ENCODE measurements around the gene UNG. TPM values are rescaled to one million over a fixed set of nuclear protein-coding genes. Genes with fewer than 3 reads are reported as not detected.
"Not testable (repeated sequence)": the region's sequence is repeated elsewhere in the genome, so short reads cannot be mapped to it uniquely, and the experiment has no call there.

The UNG gene
- total RNA-seq = 17.2 TPM

DNA sequence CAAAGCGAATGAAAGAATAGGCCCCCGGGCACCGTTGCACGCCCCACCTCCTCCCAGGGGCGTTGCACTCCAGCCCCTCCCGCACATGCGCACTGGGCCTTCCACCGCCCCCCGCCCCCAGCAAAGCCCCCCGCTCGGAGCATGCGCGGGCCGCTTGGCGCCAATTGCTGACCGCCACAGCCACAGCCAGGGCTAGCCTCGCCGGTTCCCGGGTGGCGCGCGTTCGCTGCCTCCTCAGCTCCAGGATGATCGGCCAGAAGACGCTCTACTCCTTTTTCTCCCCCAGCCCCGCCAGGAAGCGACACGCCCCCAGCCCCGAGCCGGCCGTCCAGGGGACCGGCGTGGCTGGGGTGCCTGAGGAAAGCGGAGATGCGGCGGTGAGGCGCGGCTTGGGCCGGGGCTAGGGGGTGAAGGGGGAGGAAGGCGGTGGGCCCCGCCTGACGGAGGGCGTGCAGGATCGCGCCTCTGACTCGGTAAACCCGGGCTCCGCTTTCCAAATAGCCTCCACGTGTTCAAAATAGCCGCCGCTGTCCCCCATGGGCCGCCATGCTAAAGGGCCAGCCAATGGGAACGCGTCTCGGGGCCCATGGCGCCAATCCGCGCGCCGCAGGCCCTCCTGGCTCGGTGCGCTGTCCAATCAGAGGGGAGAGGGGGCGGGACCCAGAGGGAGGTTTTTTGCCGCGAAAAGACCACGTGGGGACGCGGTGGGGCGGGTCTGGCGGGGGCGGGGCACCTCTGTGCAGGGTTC is at the start of gene UNG:
Gene UNG (plus strand): TSS at position 163 of the 748 bp plus-strand sequence. CDS start 83 bp downstream, at position 246.
- ATAC-seq = peak; percentile 87

DNA sequence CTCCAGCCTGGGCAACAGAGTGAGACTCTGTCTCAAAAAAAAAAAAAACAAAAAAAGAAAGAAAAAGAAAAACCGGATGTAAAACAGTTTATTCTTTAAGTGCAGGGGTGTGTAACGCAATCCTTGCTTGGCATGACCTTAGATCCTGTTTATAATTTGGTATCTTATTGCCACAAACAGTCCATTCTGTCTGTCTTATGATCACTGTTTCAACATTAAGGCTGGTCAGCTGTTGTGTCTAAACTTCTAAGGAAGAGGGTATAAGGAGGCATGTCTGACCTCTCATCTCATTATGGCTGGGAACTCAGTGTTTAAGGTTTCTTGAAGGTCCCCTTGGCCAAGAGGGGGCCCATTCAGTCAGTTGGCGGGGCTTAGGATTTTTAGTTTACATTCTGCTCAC is 48.7 kb upstream of the UNG start:
- not testable (repeated sequence) for DNase-seq (ENCODE audit: low spot score); ATAC-seq

More for the DNA sequence above, at the start of gene UNG:
- DNase-seq (ENCODE audit: low spot score) = peak; percentile 98

DNA sequence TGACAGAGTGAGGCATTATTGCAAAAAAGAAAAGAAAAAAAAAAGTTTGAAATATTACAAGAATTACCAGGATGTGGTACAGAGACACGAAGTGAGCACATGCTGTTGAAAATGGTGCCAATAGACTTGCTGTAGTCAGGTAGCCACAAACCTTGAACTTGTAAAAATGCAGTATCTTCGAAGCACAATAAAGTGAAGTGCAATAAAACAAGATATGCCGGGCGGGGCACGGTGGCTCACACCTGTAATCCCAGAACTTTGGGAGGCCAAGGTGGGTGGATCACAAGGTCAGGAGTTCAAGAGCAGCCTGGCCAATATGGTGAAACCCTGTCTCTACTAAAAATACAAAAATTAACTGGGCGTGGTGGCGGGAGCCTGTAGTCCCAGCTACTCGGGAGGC is 47.6 kb upstream of the UNG start:
- not testable (repeated sequence) for DNase-seq (ENCODE audit: low spot score); ATAC-seq

GRCh38 chr12:109052097-109052413 is 45.3 kb upstream of the UNG start:
- no peak for DNase-seq (ENCODE audit: low spot score)
- ATAC-seq = no peak

GRCh38 chr12:109052414-109053323 is 44.7 kb upstream of the UNG start, which contains the start of gene USP30:
USP30 (plus strand) TSS chr12:109052576; CDS start chr12:109052679, 103 bp downstream.
- ATAC-seq = peak; percentile 88
- peak; percentile 87 for DNase-seq (ENCODE audit: low spot score)

GRCh38 chr12:109053382-109054123 is 43.8 kb upstream of the UNG start:
- ATAC-seq = peak; percentile 31
- DNase-seq (ENCODE audit: low spot score) = peak; percentile 58

DNA sequence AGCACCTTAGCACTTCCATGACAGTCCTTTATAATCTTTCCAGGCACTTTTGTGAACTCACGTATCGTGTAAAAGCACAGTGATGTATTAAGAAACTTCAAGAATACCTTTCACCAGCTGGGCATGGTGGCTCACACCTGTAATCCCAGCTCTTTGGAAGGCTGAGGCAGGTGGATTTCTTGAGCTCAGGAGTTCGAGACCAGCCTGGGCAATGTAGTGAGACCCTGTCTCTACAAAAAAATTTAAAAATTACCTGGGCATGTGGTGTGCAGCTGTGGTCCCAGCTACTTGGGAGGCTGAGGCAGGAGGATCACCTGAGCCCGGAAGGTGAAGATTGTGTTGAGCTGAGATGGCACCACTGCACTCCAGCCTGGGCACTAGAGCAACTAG is 43.3 kb upstream of the UNG start:
- DNase-seq (ENCODE audit: low spot score); ATAC-seq: not testable (repeated sequence)

DNA sequence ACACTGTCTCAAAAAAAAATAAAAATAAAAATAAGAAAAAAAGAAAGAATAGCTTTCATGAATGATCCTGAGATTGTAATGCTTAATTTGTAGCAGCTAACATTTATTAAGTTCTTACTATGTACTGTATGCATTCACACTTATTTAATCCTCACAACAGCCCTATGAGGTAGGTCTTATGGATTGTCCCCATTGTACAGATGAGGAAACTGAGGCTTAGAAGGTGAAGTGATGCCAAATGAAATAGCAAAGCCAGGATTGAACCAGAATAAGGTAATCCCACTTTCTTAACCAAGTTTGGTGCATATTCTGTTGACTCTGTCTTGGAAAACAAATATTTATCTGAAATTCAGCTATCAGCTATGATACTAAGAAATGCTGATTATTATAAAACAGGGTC is 42.9 kb upstream of the UNG start:
- DNase-seq (ENCODE audit: low spot score) = no peak
- no peak for ATAC-seq

DNA sequence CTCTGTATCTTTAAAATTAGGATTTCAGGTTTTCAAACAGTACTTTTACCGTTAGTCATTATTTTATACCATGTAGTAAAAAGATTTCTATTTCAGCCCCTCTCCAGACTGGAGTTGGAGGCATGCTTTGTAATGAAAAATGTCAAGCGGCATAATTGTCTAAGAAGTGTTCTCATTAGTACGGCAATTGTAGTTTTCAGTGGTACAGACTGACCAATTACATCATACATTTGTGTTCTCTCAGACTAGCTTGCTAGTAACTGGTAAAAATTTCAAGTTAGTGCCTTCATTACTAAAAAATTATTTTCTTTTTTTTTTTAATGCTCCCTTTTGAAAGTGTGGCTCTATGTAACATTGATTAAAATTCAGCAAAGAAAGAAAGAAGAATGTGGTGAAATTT is 40.5 kb upstream of the UNG start:
- ATAC-seq (no peak), DNase-seq (ENCODE audit: low spot score) (no peak)

DNA sequence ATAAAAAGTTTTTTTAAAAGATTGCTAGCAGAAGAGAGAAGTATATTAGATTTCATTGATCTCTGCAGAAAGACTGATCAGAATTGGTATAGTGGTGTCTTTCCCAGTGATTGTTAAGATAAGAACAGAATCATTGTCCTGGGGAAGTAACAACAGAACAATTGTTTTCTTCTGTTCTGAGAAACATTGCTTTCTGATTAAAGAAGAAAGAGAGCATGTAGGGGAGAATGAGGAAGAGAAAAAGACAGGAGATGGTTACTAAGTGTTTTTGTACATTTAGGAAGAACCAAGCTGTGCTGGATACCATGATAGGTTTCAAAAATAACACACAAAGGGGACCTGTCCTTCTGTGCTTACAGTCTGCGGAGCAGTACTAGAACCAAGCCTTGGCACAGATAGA is 40.0 kb upstream of the UNG start:
- ATAC-seq (no peak), DNase-seq (ENCODE audit: low spot score) (no peak)

- ATAC-seq = peak; percentile 79
- DNase-seq (ENCODE audit: low spot score) = no peak
These were observed 38.6 kb upstream of the UNG start for GRCh38 chr12:109058773-109059172.

DNA sequence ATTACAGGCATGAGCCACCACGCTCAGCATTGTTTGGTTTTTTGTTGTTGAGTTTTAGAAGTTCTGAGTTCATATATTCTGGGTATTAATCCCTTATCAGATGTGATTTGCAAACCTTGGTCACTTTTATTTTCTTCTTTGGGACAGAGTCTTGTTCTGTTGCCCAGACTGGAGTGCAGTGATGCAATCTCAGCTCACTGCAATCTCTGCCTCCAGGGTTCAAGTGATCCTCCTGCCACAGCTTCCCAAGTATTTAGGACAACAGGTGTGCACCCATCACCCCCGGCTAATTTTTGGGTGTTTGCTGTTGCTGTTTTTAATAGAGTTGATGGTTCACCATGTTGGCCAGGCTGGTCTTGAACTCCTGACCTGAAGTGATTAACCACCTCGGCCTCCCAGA is 33.3 kb upstream of the UNG start:
- DNase-seq (ENCODE audit: low spot score) (peak; percentile 56), ATAC-seq (peak; percentile 42)

- ATAC-seq (peak; percentile 88), DNase-seq (ENCODE audit: low spot score) (peak; percentile 85)
These were observed 32.1 kb upstream of the UNG start for GRCh38 chr12:109065154-109065852.

DNA sequence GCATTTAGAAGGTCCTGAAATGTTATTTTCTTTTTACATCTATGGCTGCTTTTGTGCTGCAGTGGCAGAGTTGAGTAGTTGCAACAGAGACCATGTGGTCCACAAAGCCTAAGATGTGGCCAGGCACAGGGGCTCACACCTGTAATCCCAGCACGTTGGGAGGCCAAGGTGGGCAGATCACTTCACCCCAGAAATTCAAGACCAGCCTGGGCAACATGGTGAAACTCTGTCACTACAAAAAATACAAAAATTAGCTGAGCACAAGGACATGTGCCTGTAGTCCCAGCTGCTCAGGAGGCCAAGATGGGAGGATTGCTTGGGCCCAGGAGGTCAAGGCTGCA is 31.6 kb upstream of the UNG start:
- ATAC-seq (peak; percentile 3), DNase-seq (ENCODE audit: low spot score) (no peak)

DNA sequence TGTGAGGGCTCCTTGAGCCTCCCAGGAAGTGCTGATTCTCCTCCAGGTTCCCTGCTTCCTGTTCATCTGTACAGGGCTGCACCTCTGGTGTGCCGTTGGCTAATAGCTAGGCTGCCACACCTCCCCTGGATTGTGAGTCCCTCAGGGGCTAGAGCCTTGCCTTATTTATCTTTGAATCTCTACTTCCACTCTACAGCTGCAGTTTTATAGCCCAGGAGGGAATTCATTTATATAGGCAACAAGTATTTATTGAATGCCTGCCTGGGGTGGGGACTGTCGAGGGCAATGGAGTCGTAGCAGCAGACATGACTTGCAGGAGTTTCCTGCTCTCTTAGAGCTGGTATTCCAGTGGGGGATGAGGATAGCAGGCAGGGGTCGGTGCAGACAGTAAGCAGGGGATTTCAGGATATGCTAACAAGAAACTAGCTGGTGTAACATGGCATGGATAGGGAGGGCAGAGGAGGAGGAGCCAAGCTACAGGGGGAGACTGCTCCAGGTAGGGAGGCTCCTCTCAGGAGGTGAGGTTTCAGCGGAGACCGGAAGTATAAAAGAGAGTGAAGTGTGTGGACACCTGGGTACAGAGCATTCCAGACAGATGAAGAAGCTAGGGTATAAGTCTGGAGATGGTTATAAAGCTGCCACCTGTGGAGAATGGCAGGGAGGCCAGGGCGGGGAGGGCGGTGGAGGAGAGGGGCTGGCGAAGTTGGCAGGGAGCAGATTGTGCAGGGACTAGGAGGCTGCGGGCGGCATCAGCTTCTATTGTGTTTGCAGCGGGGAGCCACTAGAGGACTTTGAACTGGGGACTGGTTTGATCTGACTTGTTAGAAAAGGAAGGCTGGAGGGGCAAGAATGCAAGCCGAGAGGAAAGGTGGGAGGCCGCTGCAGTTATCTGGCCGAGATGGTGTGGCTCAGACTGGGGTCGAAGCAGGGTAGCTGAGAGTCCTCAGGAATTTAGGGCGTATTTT is 27.8 kb upstream of the UNG start:
- ATAC-seq (peak; percentile 40), DNase-seq (ENCODE audit: low spot score) (no peak)

DNA sequence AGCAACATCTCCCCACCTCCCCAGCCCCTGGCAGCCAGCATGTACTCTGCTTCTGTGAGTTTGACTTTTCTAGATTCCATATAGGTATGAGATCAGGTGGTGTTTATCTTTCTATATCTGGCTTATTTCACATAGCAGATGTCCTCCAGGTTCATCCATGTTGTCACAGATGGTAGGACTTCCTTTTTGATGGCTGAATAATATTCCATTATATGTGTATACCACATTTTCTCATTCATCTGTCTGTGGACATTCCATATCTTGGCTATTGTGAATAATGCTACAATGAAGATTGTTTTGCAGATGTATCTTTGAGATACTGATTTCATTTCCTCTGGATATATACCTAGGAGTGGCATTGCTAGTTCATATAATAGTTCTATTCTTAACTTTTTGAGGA is 22.5 kb upstream of the UNG start:
- ATAC-seq = no peak
- no peak for DNase-seq (ENCODE audit: low spot score)

DNA sequence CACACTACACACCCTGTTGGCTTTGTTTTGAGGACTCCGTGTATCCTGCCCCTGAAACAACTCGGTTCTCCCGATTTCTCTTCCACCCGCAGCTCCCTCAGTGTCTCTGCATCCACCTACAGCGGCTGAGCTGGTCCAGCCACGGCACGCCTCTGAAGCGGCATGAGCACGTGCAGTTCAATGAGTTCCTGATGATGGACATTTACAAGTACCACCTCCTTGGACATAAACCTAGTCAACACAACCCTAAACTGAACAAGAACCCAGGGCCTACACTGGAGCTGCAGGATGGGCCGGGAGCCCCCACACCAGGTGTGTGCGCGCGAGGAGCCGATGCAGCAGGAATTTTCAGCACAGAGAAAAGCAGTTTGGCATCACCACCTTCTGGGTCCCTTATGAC is 14.6 kb upstream of the UNG start:
- ATAC-seq = no peak
- no peak for DNase-seq (ENCODE audit: low spot score)

GRCh38 chr12:109084425-109084824 is 13.0 kb upstream of the UNG start:
- ATAC-seq = peak; percentile 62
- peak; percentile 83 for DNase-seq (ENCODE audit: low spot score)

- ATAC-seq = peak; percentile 57
- DNase-seq (ENCODE audit: low spot score) = peak; percentile 73
These were observed 11.8 kb upstream of the UNG start for GRCh38 chr12:109085590-109085989.

- ATAC-seq (peak; percentile 77), DNase-seq (ENCODE audit: low spot score) (peak; percentile 94)
These were observed 10.1 kb upstream of the UNG start for GRCh38 chr12:109087250-109087649.

Data from left lobe of liver (tissue), 2 donors.